A673 (cell line): ENCODE data around the gene CARD16. TPM values are rescaled to one million over a fixed set of nuclear protein-coding genes. Genes with fewer than 3 reads are reported as not detected.
"Not testable (repeated sequence)": the region's sequence is repeated elsewhere in the genome, so short reads cannot be mapped to it uniquely, and the experiment has no call there.

Experiments
- BruUV-seq: library from RNA; stranded (reverse); fragments of 400-500 nt; replicated peaks from 2 replicates; lab custom pipeline; 2021; lab: Mats Ljungman, UMichigan
- CTCF ChIA-PET: fragments of 300-600 bp; sonication (Branson Sonifier 250); formaldehyde crosslinking; loops from one replicate; lab custom pipeline; 2022; ENCODE audit warnings: antibody characterized with exemption; lab: Charles Lee
- POLR2A ChIA-PET: fragments of 300-600 bp; sonication (Branson Sonifier 250); formaldehyde crosslinking; loops from one replicate; lab custom pipeline; 2022; ENCODE audit warnings: antibody characterized with exemption; ENCODE audit not compliant: low non-redundant PET; lab: Charles Lee
- DNase-seq: peaks from one replicate; pipeline ENCODE4 v3.0.0-alpha.2; 2015; ENCODE audit warnings: low spot score
- H3K27ac ChIP-seq: fragments of 200-600 bp; sonication (generic); 2 replicates; pipeline ENCODE4 v1.5.1; 2016; ENCODE audit warnings: mixed run types, low read depth, mild to moderate bottlenecking, mixed read lengths, antibody characterized with exemption, low read length; ENCODE audit not compliant: poor library complexity, severe bottlenecking
- H3K27me3 ChIP-seq: fragments of 200-600 bp; sonication (generic); replicated peaks from 2 replicates; pipeline ENCODE4 v1.6.1; 2017; ENCODE audit warnings: mixed run types, low read depth, mild to moderate bottlenecking, mixed read lengths, antibody characterized with exemption, low read length; ENCODE audit not compliant: insufficient read depth, poor library complexity
- H3K36me3 ChIP-seq: fragments of 200-600 bp; sonication (generic); 2 replicates; pipeline ENCODE4 v1.6.1; 2016; ENCODE audit warnings: mixed run types, mild to moderate bottlenecking, mixed read lengths, antibody characterized with exemption, low read length; ENCODE audit not compliant: insufficient read depth, poor library complexity, severe bottlenecking
- H3K4me1 ChIP-seq: fragments of 200-600 bp; sonication (generic); 2 replicates; pipeline ENCODE4 v1.6.1; 2017; ENCODE audit warnings: mixed run types, mild to moderate bottlenecking, mixed read lengths, antibody characterized with exemption, low read length; ENCODE audit not compliant: insufficient read depth, poor library complexity, severe bottlenecking
- H3K4me3 ChIP-seq: fragments of 200-600 bp; sonication (generic); 2 replicates; pipeline ENCODE4 v1.5.1; 2016; ENCODE audit warnings: low read depth, mixed run types, mild to moderate bottlenecking, mixed read lengths, low read length; ENCODE audit not compliant: poor library complexity, severe bottlenecking
- H3K9me3 ChIP-seq: fragments of 200-600 bp; sonication (generic); 2 replicates; pipeline ENCODE4 v1.6.1; 2016; ENCODE audit warnings: mixed run types, low read depth, mild to moderate bottlenecking, mixed read lengths, antibody characterized with exemption, low read length; ENCODE audit not compliant: poor library complexity, severe bottlenecking
- EZH2 ChIP-seq: fragments of 200-600 bp; sonication (generic); IDR thresholded peaks from 2 replicates; pipeline ENCODE4 v1.6.1; 2017; ENCODE audit warnings: borderline replicate concordance, low read depth, mild to moderate bottlenecking, mixed read lengths, antibody characterized with exemption, low read length; ENCODE audit not compliant: poor library complexity, severe bottlenecking
- intact Hi-C: fragments of 100-400 bp; cut with micrococcal nuclease; formaldehyde crosslinking; loops from one replicate; pipeline ENCODE4 v1.10.0; 2022; ENCODE audit not compliant: unreplicated experiment
- total RNA-seq: library from RNA; stranded (reverse); gene quantifications from 2 replicates; pipeline ENCODE4 v1.2.3, GENCODE V29; 2021
- TF ChIP-seq, protein P1 (sequence below): fragments of 300-800, 200-600 bp; sonication (generic); conservative IDR thresholded peaks from 2 replicates; pipeline ENCODE4 v1.5.1; 2017; ENCODE audit warnings: low read depth, mild to moderate bottlenecking, antibody characterized with exemption, low read length, moderate library complexity, mixed read lengths

Gene CARD16
- total RNA-seq, 1 experiment from 2014 or later, result 8.0 TPM

DNA sequence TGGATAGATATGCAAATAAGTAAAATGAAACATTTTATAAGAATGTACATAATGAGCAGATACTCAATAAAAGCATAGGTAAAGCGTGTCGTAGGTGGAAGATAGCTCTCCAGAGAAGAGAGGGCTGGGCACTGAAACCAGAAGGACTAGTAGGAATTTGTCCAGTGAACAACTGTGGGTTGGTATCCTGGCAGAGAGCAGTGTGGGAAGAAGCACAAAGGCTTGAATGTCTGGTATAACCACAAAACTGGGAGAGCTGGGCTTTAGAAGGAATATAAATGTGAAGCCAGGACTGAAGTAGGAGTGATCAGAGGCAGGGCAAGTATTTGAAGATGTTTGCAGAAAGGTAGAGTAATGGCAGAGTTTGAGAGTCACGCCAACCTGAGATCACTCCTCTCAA is 33.1 kb upstream of the CARD16 start:
- ChIA-PET POLR2A (no interaction called here), CTCF (no interaction called here)
- Histone ChIP-seq H3K4me3 (no peak overlapping the region), H3K27ac (no peak overlapping the region), H3K9me3 (no peaks in the 10 kb centered on the region), H3K36me3 (no peaks in the 10 kb centered on the region), H3K4me1 (peaks cover 39% of the 10 kb centered on the region), H3K27me3 (no peaks in the 10 kb centered on the region)
- no peak for DNase-seq
- intact Hi-C loops, result no loop called here
- no peak for TF ChIP-seq EZH2
- TF ChIP-seq, protein P1, sequence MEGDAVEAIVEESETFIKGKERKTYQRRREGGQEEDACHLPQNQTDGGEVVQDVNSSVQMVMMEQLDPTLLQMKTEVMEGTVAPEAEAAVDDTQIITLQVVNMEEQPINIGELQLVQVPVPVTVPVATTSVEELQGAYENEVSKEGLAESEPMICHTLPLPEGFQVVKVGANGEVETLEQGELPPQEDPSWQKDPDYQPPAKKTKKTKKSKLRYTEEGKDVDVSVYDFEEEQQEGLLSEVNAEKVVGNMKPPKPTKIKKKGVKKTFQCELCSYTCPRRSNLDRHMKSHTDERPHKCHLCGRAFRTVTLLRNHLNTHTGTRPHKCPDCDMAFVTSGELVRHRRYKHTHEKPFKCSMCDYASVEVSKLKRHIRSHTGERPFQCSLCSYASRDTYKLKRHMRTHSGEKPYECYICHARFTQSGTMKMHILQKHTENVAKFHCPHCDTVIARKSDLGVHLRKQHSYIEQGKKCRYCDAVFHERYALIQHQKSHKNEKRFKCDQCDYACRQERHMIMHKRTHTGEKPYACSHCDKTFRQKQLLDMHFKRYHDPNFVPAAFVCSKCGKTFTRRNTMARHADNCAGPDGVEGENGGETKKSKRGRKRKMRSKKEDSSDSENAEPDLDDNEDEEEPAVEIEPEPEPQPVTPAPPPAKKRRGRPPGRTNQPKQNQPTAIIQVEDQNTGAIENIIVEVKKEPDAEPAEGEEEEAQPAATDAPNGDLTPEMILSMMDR, result no peak
- BruUV-seq, result no TSS peak

GRCh38 chr11:105077141-105077790 is 32.1 kb upstream of the CARD16 start:
- DNase-seq, BruUV-seq, H3K9me3 ChIP-seq, intact Hi-C loops, H3K4me3 ChIP-seq, H3K27ac ChIP-seq, CTCF ChIA-PET, H3K27me3 ChIP-seq, H3K36me3 ChIP-seq, POLR2A ChIA-PET: not testable (repeated sequence)
- H3K4me1 ChIP-seq, result peaks cover 31% of the 10 kb centered on the region

GRCh38 chr11:105074166-105074530 is 29.0 kb upstream of the CARD16 start:
- BruUV-seq, result no TSS peak
- H3K27me3 ChIP-seq, result no peaks in the 10 kb centered on the region
- H3K9me3 ChIP-seq, result no peaks in the 10 kb centered on the region
- TF ChIP-seq, protein P1, result no peak
- no peak for TF ChIP-seq EZH2
- DNase-seq, result no peak
- no peaks in the 10 kb centered on the region for H3K36me3 ChIP-seq
- H3K4me3 ChIP-seq, result no peak overlapping the region
- ChIA-PET CTCF (no interaction called here), POLR2A (no interaction called here)
- no peak overlapping the region for H3K27ac ChIP-seq
- H3K4me1 ChIP-seq, result peaks cover 7% of the 10 kb centered on the region
- intact Hi-C loops, result no loop called here
